HepG2 (cell line): ENCODE data around the gene HEXIM1. TPM values are rescaled to one million over a fixed set of nuclear protein-coding genes. Genes with fewer than 3 reads are reported as not detected.

Experiments
- ARNT ChIP-seq: fragments of 450-650 bp; IDR thresholded peaks from 2 replicates; pipeline ENCODE4 v1.6.1; 2017
- KAT2B ChIP-seq: fragments of 150-350 bp; IDR thresholded peaks from 2 replicates; pipeline ENCODE4 v1.6.1; 2014; ENCODE audit warnings: low read depth, low read length, borderline replicate concordance
- MAZ ChIP-seq, 2 experiments: sonication (generic) in 1 of 2; formaldehyde crosslinking in 1 of 2; IDR thresholded peaks; 2 replicates each; pipeline versions ENCODE4 v1.5.0 to v1.6.1; 2012 to 2020; ENCODE audit warnings: low read depth in 2 of 2, mild to moderate bottlenecking in 2 of 2, borderline replicate concordance in 1 of 2, improper control_type of control experiment in 1 of 2, low read length in 1 of 2, missing genetic modification reagents in 1 of 2, moderate library complexity in 1 of 2
- RBM39 ChIP-seq: fragments of 200-400 bp; formaldehyde crosslinking; IDR thresholded peaks from one replicate; pipeline ENCODE4 v1.6.1; 2018; ENCODE audit warnings: antibody characterized with exemption, mild to moderate bottlenecking, low read depth, low read length; ENCODE audit not compliant: poor library complexity, severe bottlenecking
- SETDB1 ChIP-seq: sonication (generic); formaldehyde crosslinking; IDR thresholded peaks from 2 replicates; pipeline ENCODE4 v1.5.1; 2020; ENCODE audit warnings: missing genetic modification reagents, mild to moderate bottlenecking, borderline replicate concordance
- STAG1 ChIP-seq: sonication (generic); formaldehyde crosslinking; IDR thresholded peaks from 2 replicates; pipeline ENCODE4 v1.4.0; 2020; ENCODE audit warnings: missing genetic modification reagents
- TARDBP ChIP-seq: sonication (generic); formaldehyde crosslinking; IDR thresholded peaks from 2 replicates; pipeline ENCODE4 v1.8.0; 2022; ENCODE audit warnings: mild to moderate bottlenecking, missing genetic modification reagents
- TRIM24 ChIP-seq: sonication (generic); formaldehyde crosslinking; IDR thresholded peaks from 2 replicates; pipeline ENCODE4 v1.8.0; 2022; ENCODE audit warnings: mild to moderate bottlenecking, missing genetic modification reagents
- ZBTB20 ChIP-seq: sonication (generic); formaldehyde crosslinking; IDR thresholded peaks from 2 replicates; pipeline ENCODE4 v1.8.1; 2023; ENCODE audit warnings: missing genetic modification reagents, low read depth, mild to moderate bottlenecking, borderline replicate concordance
- ZBTB3 ChIP-seq: sonication (generic); formaldehyde crosslinking; IDR thresholded peaks from 2 replicates; pipeline ENCODE4 v1.4.0; 2020; ENCODE audit warnings: low read depth, mild to moderate bottlenecking, moderate library complexity, missing genetic modification reagents, borderline replicate concordance
- ZNF317 ChIP-seq: sonication (generic); formaldehyde crosslinking; IDR thresholded peaks from 2 replicates; pipeline ENCODE4 v1.5.0; 2020; ENCODE audit warnings: mild to moderate bottlenecking, missing genetic modification reagents
- ZNF331 ChIP-seq: sonication (generic); formaldehyde crosslinking; IDR thresholded peaks from 2 replicates; pipeline ENCODE4 v1.4.0; 2020; ENCODE audit warnings: missing genetic modification reagents
- ZNF337 ChIP-seq: sonication (generic); formaldehyde crosslinking; IDR thresholded peaks from 2 replicates; pipeline ENCODE4 v1.5.1; 2020; ENCODE audit warnings: missing genetic modification reagents, low read depth, mild to moderate bottlenecking, borderline replicate concordance
- ZNF383 ChIP-seq: sonication (generic); formaldehyde crosslinking; IDR thresholded peaks from 2 replicates; pipeline ENCODE4 v1.4.0; 2020; ENCODE audit warnings: missing genetic modification reagents, mild to moderate bottlenecking, borderline replicate concordance
- polyA plus RNA-seq, 8 experiments: library from polyadenylated mRNA; depleted of rRNA in 3 of 8; stranded (reverse) in 7 of 8; unstranded in 1 of 8; fragments of >200 nt; fragmentation: Illumina TruSeq in 4 of 8; extraction: Trizol in 4 of 8; gene quantifications; 2 replicates each; pipeline versions ENCODE4 v1.2.1 to v1.2.3, GENCODE V29; 2011 to 2016; ENCODE audit warnings: low read depth in 4 of 8, missing spikeins in 1 of 8, mixed read lengths in 1 of 8; ENCODE audit not compliant: insufficient read depth in 1 of 8
- total RNA-seq, 5 experiments: library from RNA; depleted of rRNA; stranded (reverse); fragments of >200 nt; fragmentation: Illumina TruSeq; extraction: Trizol; gene quantifications; 2 replicates each; pipeline ENCODE4 v1.2.3, GENCODE V29; 2016; ENCODE audit warnings: low read depth in 1 of 5
- TF ChIP-seq, protein P1 (sequence below): sonication (generic); formaldehyde crosslinking; IDR thresholded peaks from 2 replicates; pipeline ENCODE4 v1.8.0; 2022; ENCODE audit warnings: missing genetic modification reagents, mild to moderate bottlenecking, moderate library complexity, borderline replicate concordance
- TF ChIP-seq, protein P2 (sequence below): sonication (generic); IDR thresholded peaks from 2 replicates; pipeline ENCODE4 v1.6.1; 2016; ENCODE audit warnings: low read depth, borderline replicate concordance
- TF ChIP-seq, protein P3 (sequence below): sonication (generic); formaldehyde crosslinking; IDR thresholded peaks from 2 replicates; pipeline ENCODE4 v1.4.0; 2020; ENCODE audit warnings: missing genetic modification reagents
- TF ChIP-seq, protein P4 (sequence below), 2 experiments: sonication (generic) in 1 of 2; formaldehyde crosslinking in 1 of 2; IDR thresholded peaks; 2 replicates each; pipeline versions ENCODE4 v1.4.0 to v1.6.1; 2018 to 2020; ENCODE audit warnings: missing genetic modification reagents in 2 of 2, borderline replicate concordance in 1 of 2, low read depth in 1 of 2, mild to moderate bottlenecking in 1 of 2, missing biosample characterization in 1 of 2

HEXIM1 gene
- total and polyA plus RNA-seq, 2 of the 13 experiments (the other 11 are each of a cell fraction or from before 2014, with no cell fraction given): 10.5 to 16.6 TPM

DNA sequence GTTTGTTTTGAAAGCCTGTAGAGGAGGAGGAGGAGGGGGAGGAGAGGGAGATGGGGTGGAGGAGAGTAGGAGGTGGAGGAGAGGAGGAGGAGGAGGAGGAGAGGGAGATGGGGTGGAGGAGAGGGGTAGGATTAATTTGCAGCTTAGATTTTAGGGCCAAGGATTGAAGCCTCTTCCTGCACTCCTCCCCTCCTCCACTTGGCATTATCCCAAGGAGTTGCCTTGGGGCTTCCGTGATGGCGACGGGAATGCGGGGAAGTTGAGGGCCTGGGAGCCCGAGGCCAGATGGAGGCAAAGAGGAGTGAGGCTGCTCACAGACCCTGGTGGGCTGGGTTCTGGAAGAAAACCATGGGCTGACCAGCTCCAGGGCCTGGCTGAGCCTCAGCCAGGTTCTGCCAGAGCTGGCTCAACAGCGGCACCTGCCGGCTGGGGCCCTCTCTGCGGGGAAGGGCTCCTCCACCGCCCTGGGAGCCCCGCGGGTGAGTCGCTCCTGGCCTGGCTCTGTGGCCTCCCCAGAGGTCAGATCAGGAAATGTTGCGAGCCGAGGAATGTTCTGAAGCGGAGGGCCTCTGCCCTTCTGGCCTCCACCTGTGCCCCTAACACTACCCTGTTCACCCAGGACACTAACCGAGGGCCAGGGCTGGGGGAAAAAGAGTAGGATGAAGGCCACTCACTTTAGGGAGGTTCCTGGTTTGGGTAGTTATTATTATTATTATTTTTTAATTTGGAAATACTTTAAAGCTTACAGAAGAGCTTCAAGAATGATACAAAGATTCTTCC lies 49.5 kb downstream of the HEXIM1 start (continued):
- TF ChIP-seq, protein P1, sequence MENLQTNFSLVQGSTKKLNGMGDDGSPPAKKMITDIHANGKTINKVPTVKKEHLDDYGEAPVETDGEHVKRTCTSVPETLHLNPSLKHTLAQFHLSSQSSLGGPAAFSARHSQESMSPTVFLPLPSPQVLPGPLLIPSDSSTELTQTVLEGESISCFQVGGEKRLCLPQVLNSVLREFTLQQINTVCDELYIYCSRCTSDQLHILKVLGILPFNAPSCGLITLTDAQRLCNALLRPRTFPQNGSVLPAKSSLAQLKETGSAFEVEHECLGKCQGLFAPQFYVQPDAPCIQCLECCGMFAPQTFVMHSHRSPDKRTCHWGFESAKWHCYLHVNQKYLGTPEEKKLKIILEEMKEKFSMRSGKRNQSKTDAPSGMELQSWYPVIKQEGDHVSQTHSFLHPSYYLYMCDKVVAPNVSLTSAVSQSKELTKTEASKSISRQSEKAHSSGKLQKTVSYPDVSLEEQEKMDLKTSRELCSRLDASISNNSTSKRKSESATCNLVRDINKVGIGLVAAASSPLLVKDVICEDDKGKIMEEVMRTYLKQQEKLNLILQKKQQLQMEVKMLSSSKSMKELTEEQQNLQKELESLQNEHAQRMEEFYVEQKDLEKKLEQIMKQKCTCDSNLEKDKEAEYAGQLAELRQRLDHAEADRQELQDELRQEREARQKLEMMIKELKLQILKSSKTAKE (CRISPR knock-in tag): no peak
- TF ChIP-seq, protein P2, sequence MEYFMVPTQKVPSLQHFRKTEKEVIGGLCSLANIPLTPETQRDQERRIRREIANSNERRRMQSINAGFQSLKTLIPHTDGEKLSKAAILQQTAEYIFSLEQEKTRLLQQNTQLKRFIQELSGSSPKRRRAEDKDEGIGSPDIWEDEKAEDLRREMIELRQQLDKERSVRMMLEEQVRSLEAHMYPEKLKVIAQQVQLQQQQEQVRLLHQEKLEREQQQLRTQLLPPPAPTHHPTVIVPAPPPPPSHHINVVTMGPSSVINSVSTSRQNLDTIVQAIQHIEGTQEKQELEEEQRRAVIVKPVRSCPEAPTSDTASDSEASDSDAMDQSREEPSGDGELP: peak; percentile 71; the same call in 1 of the 2 replicates
- TF ChIP-seq TARDBP (CRISPR knock-in tag) (peak; percentile 70; the same call in 1 of the 2 replicates), ZBTB3 (peak; percentile 94), ZNF337 (CRISPR knock-in tag) (peak; percentile 85; the same call in 1 of the 2 replicates), TRIM24 (CRISPR knock-in tag) (no peak), SETDB1 (CRISPR knock-in tag) (no peak), KAT2B (no peak), MAZ (IDR thresholded peaks at IDR 0.05; ENCODE audit: borderline replicate concordance, low read depth, low read length) (peak; percentile 95), MAZ (CRISPR knock-in tag; IDR thresholded peaks at IDR 0.05; ENCODE audit: low read depth) (peak; percentile 97), ZNF317 (CRISPR knock-in tag) (peak; percentile 66; the same call in 1 of the 2 replicates), ZNF331 (CRISPR knock-in tag) (peak; percentile 96), ZBTB20 (CRISPR knock-in tag) (peak; percentile 74; the same call in 1 of the 2 replicates), ZNF383 (CRISPR knock-in tag) (peak; percentile 77; the same call in 1 of the 2 replicates), ARNT (no peak), RBM39 (peak; percentile 92), STAG1 (peak; percentile 99)
- TF ChIP-seq, protein P3, sequence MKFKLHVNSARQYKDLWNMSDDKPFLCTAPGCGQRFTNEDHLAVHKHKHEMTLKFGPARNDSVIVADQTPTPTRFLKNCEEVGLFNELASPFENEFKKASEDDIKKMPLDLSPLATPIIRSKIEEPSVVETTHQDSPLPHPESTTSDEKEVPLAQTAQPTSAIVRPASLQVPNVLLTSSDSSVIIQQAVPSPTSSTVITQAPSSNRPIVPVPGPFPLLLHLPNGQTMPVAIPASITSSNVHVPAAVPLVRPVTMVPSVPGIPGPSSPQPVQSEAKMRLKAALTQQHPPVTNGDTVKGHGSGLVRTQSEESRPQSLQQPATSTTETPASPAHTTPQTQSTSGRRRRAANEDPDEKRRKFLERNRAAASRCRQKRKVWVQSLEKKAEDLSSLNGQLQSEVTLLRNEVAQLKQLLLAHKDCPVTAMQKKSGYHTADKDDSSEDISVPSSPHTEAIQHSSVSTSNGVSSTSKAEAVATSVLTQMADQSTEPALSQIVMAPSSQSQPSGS (CRISPR knock-in tag): peak; percentile 92; the same call in 1 of the 2 replicates
- TF ChIP-seq, protein P4, sequence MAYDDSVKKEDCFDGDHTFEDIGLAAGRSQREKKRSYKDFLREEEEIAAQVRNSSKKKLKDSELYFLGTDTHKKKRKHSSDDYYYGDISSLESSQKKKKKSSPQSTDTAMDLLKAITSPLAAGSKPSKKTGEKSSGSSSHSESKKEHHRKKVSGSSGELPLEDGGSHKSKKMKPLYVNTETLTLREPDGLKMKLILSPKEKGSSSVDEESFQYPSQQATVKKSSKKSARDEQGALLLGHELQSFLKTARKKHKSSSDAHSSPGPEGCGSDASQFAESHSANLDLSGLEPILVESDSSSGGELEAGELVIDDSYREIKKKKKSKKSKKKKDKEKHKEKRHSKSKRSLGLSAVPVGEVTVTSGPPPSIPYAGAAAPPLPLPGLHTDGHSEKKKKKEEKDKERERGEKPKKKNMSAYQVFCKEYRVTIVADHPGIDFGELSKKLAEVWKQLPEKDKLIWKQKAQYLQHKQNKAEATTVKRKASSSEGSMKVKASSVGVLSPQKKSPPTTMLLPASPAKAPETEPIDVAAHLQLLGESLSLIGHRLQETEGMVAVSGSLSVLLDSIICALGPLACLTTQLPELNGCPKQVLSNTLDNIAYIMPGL (CRISPR knock-in tag; IDR thresholded peaks at IDR 0.05; ENCODE audit: borderline replicate concordance in 1 of 2, low read depth in 1 of 2): peak; percentile 100
